ENCODE measurements around the gene HTT-AS.
"Not testable (repeated sequence)": the region's sequence is repeated elsewhere in the genome, so short reads cannot be mapped to it uniquely, and the experiment has no call there.

HTT-AS gene

GRCh38 chr4:3096202-3096601 lies 21.9 kb upstream of the HTT-AS start:
- ChIA-PET CTCF (interaction anchor here (1.0 to 2.8 kb wide), 3 partner anchors 11 to 15 kb away, joined by 3 to 18 read pairs (median 4); no protein-coding TSS in a partner anchor), POLR2A (no interaction called here)
- TF ChIP-seq CTCF (IDR thresholded peaks at IDR 0.05; ENCODE audit: insufficient read depth, low read length, missing control alignments), result no peak
- H3K4me3 ChIP-seq (ENCODE audit: low read depth, low read length), result no peak overlapping the region
- DNase-seq (ENCODE audit: low read depth, low spot score), result no peak

- H3K4me3 ChIP-seq (ENCODE audit: low read depth, low read length); DNase-seq (ENCODE audit: low read depth, low spot score); POLR2A ChIA-PET; CTCF ChIA-PET: not testable (repeated sequence)
Observed at GRCh38 chr4:3094701-3095100, 20.4 kb upstream of the HTT-AS start.

GRCh38 chr4:3091464-3091863 lies 17.1 kb upstream of the HTT-AS start:
- ChIA-PET CTCF (interaction anchor here (5.0 kb wide), 1 partner anchor 16 kb away, joined by 26 read pairs; no protein-coding TSS in a partner anchor), POLR2A (no interaction called here)
- H3K4me3 ChIP-seq (ENCODE audit: low read depth, low read length), result no peak overlapping the region
- no peak for DNase-seq (ENCODE audit: low read depth, low spot score)
- no peak for TF ChIP-seq CTCF (IDR thresholded peaks at IDR 0.05; ENCODE audit: insufficient read depth, low read length, missing control alignments)

- no peak overlapping the region for H3K4me3 ChIP-seq (ENCODE audit: low read depth, low read length)
- no peak for DNase-seq (ENCODE audit: low read depth, low spot score)
- CTCF ChIA-PET, result interaction anchor here (0.8 kb wide), 1 partner anchor 33 kb away, joined by 3 read pairs; no protein-coding TSS in a partner anchor
- no peak for TF ChIP-seq CTCF (IDR thresholded peaks at IDR 0.05; ENCODE audit: insufficient read depth, low read length, missing control alignments)
- POLR2A ChIA-PET, result no interaction called here
Observed at GRCh38 chr4:3087115-3087797, 12.9 kb upstream of the HTT-AS start.

GRCh38 chr4:3085948-3086670 lies 11.8 kb upstream of the HTT-AS start:
- ChIA-PET CTCF (no interaction called here), POLR2A (no interaction called here)
- no peak overlapping the region for H3K4me3 ChIP-seq (ENCODE audit: low read depth, low read length)
- no peak for TF ChIP-seq CTCF (IDR thresholded peaks at IDR 0.05; ENCODE audit: insufficient read depth, low read length, missing control alignments)
- no peak for DNase-seq (ENCODE audit: low read depth, low spot score)

GRCh38 chr4:3083732-3084131 lies 9.4 kb upstream of the HTT-AS start:
- POLR2A ChIA-PET, result no interaction called here
- no peak for DNase-seq (ENCODE audit: low read depth, low spot score)
- CTCF ChIA-PET, result interaction anchor here (1.2 to 1.5 kb wide), 3 partner anchors 24 to 397 kb away, joined by 3 to 6 read pairs (median 3); no protein-coding TSS in a partner anchor
- no peak for TF ChIP-seq CTCF (IDR thresholded peaks at IDR 0.05; ENCODE audit: insufficient read depth, low read length, missing control alignments)
- H3K4me3 ChIP-seq (ENCODE audit: low read depth, low read length), result no peak overlapping the region

Data from AG04449 (cell line).